Measurements from ENCODE around the gene TSPYL4. TPM values are rescaled to one million over a fixed set of nuclear protein-coding genes. Genes with fewer than 3 reads are reported as not detected.

Gene TSPYL4
- polyA plus RNA-seq, 1 donor (not counting 4 experiments of a cell fraction or from before 2014, with no cell fraction given): 8.1 TPM

DNA sequence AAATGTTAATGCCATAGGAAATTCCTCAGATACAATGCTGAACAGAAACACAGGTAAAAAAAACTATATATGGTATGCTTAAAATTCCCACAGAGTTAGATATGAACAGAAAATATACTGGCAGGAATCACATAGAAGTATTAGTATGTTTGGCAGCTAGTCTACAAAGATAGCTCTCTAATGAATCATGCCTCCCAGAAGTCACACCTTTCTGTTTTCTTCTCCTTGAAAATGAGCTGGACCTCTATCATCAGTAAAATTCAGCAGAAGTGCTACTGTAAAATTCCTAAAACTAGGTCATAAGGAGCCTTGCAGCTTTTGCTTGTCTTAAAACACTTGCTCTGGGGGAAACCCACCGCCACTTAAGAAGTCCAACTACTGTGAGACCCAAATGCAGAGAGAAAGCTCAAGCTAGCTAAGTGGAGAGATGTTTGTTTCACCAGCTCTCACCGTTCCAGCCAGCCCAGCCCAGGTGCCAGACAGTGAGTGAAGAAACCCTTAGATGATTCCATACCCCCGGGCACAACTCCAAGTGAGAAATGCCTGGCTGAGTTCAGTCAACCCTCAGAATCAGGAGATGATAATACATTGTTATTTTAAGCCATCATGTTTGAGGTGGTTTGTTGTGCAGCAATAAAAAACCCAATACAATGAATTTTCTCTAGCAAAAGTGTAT is 43.0 kb downstream of the TSPYL4 start:
- Histone ChIP-seq H3K9me3 (ENCODE audit: control insufficient read depth, low read depth, low read length) (no peaks in the 10 kb centered on the region), H3K27ac (ENCODE audit: control insufficient read depth, insufficient read depth, low read length) (peak overlapping the region; percentile 84), H3K4me2 (ENCODE audit: control insufficient read depth, extremely low read depth, insufficient read depth, low read depth, low read length) (peak overlapping the region; percentile 89), H3K79me2 (ENCODE audit: control insufficient read depth, insufficient read depth, low read length) (no peaks in the 10 kb centered on the region), H3K27me3 (ENCODE audit: control insufficient read depth, extremely low read depth, insufficient read depth, low read length) (no peaks in the 10 kb centered on the region), H3K4me1 (ENCODE audit: control insufficient read depth, extremely low read depth, insufficient read depth, low read length) (peaks cover 48% of the 10 kb centered on the region), H3K36me3 (ENCODE audit: control insufficient read depth in 2 of 2, extremely low read depth in 1 of 2, insufficient read depth in 2 of 2, low read length in 2 of 2) (no peaks in the 10 kb centered on the region), H3K4me3 (ENCODE audit: control insufficient read depth in 2 of 3, extremely low read depth in 1 of 3, insufficient read depth in 2 of 3, low read depth in 1 of 3, low read length in 3 of 3) (peak overlapping the region in 2 of 3 experiments; percentile 50 to 62), H3K9ac (ENCODE audit: control insufficient read depth, extremely low read depth, insufficient read depth, low read length) (peak overlapping the region; percentile 43), H2AFZ (ENCODE audit: control insufficient read depth, low read length) (peak overlapping the region; percentile 80), H3K9me1 (ENCODE audit: control insufficient read depth, extremely low read depth, insufficient read depth, low read length) (no peaks in the 10 kb centered on the region), H4K20me1 (ENCODE audit: control insufficient read depth, extremely low read depth, insufficient read depth, low read length) (no peaks in the 10 kb centered on the region)
- DNase-seq (ENCODE audit: low read depth, low spot score) (no peak), FAIRE-seq (peak; percentile 71)
- no peak for TF ChIP-seq EZH2 (IDR thresholded peaks at IDR 0.05; ENCODE audit: low read length)
- TF ChIP-seq, protein P1, sequence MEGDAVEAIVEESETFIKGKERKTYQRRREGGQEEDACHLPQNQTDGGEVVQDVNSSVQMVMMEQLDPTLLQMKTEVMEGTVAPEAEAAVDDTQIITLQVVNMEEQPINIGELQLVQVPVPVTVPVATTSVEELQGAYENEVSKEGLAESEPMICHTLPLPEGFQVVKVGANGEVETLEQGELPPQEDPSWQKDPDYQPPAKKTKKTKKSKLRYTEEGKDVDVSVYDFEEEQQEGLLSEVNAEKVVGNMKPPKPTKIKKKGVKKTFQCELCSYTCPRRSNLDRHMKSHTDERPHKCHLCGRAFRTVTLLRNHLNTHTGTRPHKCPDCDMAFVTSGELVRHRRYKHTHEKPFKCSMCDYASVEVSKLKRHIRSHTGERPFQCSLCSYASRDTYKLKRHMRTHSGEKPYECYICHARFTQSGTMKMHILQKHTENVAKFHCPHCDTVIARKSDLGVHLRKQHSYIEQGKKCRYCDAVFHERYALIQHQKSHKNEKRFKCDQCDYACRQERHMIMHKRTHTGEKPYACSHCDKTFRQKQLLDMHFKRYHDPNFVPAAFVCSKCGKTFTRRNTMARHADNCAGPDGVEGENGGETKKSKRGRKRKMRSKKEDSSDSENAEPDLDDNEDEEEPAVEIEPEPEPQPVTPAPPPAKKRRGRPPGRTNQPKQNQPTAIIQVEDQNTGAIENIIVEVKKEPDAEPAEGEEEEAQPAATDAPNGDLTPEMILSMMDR (optimal IDR thresholded peaks at IDR 0.05 in 1 of 3, IDR thresholded peaks at IDR 0.05 in 1 of 3, conservative IDR thresholded peaks at IDR 0.05 in 1 of 3; ENCODE audit: extremely low read depth in 1 of 3, insufficient read depth in 2 of 3, low read length in 3 of 3): no peak
- dilution Hi-C loops (cut with MboI; ENCODE audit: extremely low pct_ligation_motif_present, low sequenced_read_pairs): no loop called here

DNA sequence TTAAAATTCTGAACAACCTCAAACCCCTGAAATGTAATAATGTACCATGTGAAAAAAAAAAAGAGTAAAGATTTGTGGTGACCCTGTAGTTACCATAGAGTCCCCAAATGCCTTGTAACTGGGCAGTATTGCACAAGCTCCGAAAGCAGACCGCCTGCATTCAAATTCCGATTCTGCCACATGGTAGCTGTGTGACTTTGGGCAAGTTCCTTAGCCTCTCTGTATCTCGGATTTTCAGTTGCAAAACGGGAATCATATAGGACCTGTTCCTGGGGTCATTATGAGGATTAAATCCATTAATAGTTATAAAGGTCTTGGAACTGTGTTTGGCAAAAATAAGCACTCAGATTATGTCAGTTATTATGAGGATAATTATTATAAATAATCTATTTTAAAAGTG is 43.6 kb downstream of the TSPYL4 start:
- H2AFZ ChIP-seq (ENCODE audit: control insufficient read depth, low read length): no peak overlapping the region
- H3K4me3 ChIP-seq (ENCODE audit: control insufficient read depth in 2 of 3, extremely low read depth in 1 of 3, insufficient read depth in 2 of 3, low read depth in 1 of 3, low read length in 3 of 3): no peak overlapping the region
- no peaks in the 10 kb centered on the region for H3K79me2 ChIP-seq (ENCODE audit: control insufficient read depth, insufficient read depth, low read length)
- no peaks in the 10 kb centered on the region for H3K27me3 ChIP-seq (ENCODE audit: control insufficient read depth, extremely low read depth, insufficient read depth, low read length)
- no peak overlapping the region for H3K9ac ChIP-seq (ENCODE audit: control insufficient read depth, extremely low read depth, insufficient read depth, low read length)
- no peaks in the 10 kb centered on the region for H4K20me1 ChIP-seq (ENCODE audit: control insufficient read depth, extremely low read depth, insufficient read depth, low read length)
- dilution Hi-C loops (cut with MboI; ENCODE audit: extremely low pct_ligation_motif_present, low sequenced_read_pairs): no loop called here
- TF ChIP-seq EZH2 (IDR thresholded peaks at IDR 0.05; ENCODE audit: low read length): no peak
- TF ChIP-seq, protein P1 (optimal IDR thresholded peaks at IDR 0.05 in 1 of 3, IDR thresholded peaks at IDR 0.05 in 1 of 3, conservative IDR thresholded peaks at IDR 0.05 in 1 of 3; ENCODE audit: extremely low read depth in 1 of 3, insufficient read depth in 2 of 3, low read length in 3 of 3): no peak
- no peaks in the 10 kb centered on the region for H3K9me3 ChIP-seq (ENCODE audit: control insufficient read depth, low read depth, low read length)
- DNase-seq (ENCODE audit: low read depth, low spot score): no peak
- peak overlapping the region; percentile 84 for H3K27ac ChIP-seq (ENCODE audit: control insufficient read depth, insufficient read depth, low read length)
- no peaks in the 10 kb centered on the region for H3K36me3 ChIP-seq (ENCODE audit: control insufficient read depth in 2 of 2, extremely low read depth in 1 of 2, insufficient read depth in 2 of 2, low read length in 2 of 2)
- peaks cover 47% of the 10 kb centered on the region for H3K4me1 ChIP-seq (ENCODE audit: control insufficient read depth, extremely low read depth, insufficient read depth, low read length)
- FAIRE-seq: no peak
- H3K9me1 ChIP-seq (ENCODE audit: control insufficient read depth, extremely low read depth, insufficient read depth, low read length): no peaks in the 10 kb centered on the region
- H3K4me2 ChIP-seq (ENCODE audit: control insufficient read depth, extremely low read depth, insufficient read depth, low read depth, low read length): peak overlapping the region; percentile 89
